CD14-positive monocyte (primary cell): ENCODE data around the gene TBCK. TPM values are rescaled to one million over a fixed set of nuclear protein-coding genes. Genes with fewer than 3 reads are reported as not detected.

Experiments used
- DNase-seq, 3 donors: peaks; one replicate each; pipeline ENCODE4 v3.0.0-alpha.2; 2011 to 2022
- H2AFZ ChIP-seq: 2 replicates; pipeline ENCODE4 v1.6.0; 2012; ENCODE audit warnings: mild to moderate bottlenecking, low read depth, low read length, inconsistent platforms; ENCODE audit not compliant: insufficient read depth, poor library complexity, severe bottlenecking
- H3K27ac ChIP-seq, 2 donors: 1 replicate in 1 of 2; 2 replicates in 1 of 2; pipeline ENCODE4 v1.5.1; 2012 to 2013; ENCODE audit warnings: low read length in 2 of 2, control low read depth in 1 of 2, inconsistent platforms in 1 of 2, low read depth in 1 of 2, mild to moderate bottlenecking in 1 of 2
- H3K27me3 ChIP-seq, 2 donors: one replicate each; pipeline versions ENCODE4 v1.6.0 to v1.6.1; 2011 to 2013; ENCODE audit warnings: low read length in 2 of 2; ENCODE audit not compliant: control insufficient read depth in 2 of 2, insufficient read depth in 2 of 2
- H3K36me3 ChIP-seq, 2 donors: replicated peaks in 1 of 2; 1 replicate in 1 of 2; 2 replicates in 1 of 2; pipeline versions ENCODE4 v1.5.1 to v1.6.1; 2012 to 2013; ENCODE audit warnings: low read length in 2 of 2, control low read depth in 1 of 2, inconsistent platforms in 1 of 2, mild to moderate bottlenecking in 1 of 2; ENCODE audit not compliant: insufficient read depth in 2 of 2, control insufficient read depth in 1 of 2
- H3K4me1 ChIP-seq, 2 donors: 1 replicate in 1 of 2; 2 replicates in 1 of 2; pipeline versions ENCODE4 v1.5.1 to v1.6.1; 2012 to 2013; ENCODE audit warnings: low read length in 2 of 2, control low read depth in 1 of 2, inconsistent platforms in 1 of 2, mild to moderate bottlenecking in 1 of 2, moderate library complexity in 1 of 2; ENCODE audit not compliant: insufficient read depth in 2 of 2, control insufficient read depth in 1 of 2
- H3K4me2 ChIP-seq: replicated peaks from 2 replicates; pipeline ENCODE3; 2012; ENCODE audit warnings: low read length, moderate library complexity, mild to moderate bottlenecking; ENCODE audit not compliant: poor library complexity, severe bottlenecking; ENCODE audit errors: extremely low read depth
- H3K4me3 ChIP-seq, 3 experiments: fragments of 200-600 bp in 1 of 3; sonication (generic) in 1 of 3; replicated peaks in 1 of 3; 1 replicate in 2 of 3; 2 replicates in 1 of 3; pipeline ENCODE4 v1.5.1; 2011 to 2013; ENCODE audit warnings: low read length in 3 of 3, mild to moderate bottlenecking in 3 of 3, control low read depth in 2 of 3, low read depth in 2 of 3, inconsistent platforms in 1 of 3, moderate library complexity in 1 of 3
- H3K79me2 ChIP-seq: 2 replicates; pipeline ENCODE4 v1.6.0; 2012; ENCODE audit warnings: mild to moderate bottlenecking, control low read depth, inconsistent platforms, low read length, moderate library complexity; ENCODE audit not compliant: insufficient read depth
- H3K9ac ChIP-seq: 2 replicates; pipeline ENCODE4 v1.6.0; 2017; ENCODE audit warnings: low read length, mild to moderate bottlenecking; ENCODE audit not compliant: insufficient read depth, poor library complexity, severe bottlenecking
- H3K9me3 ChIP-seq, 2 donors: replicated peaks in 1 of 2; 1 replicate in 1 of 2; 2 replicates in 1 of 2; pipeline versions ENCODE4 v1.5.1 to v1.6.1; 2012 to 2013; ENCODE audit warnings: low read length in 2 of 2, control low read depth in 1 of 2; ENCODE audit not compliant: control insufficient read depth in 1 of 2, insufficient read depth in 1 of 2
- H4K20me1 ChIP-seq: 2 replicates; pipeline ENCODE4 v1.6.0; 2012; ENCODE audit warnings: mild to moderate bottlenecking, low read length, control low read depth, moderate library complexity; ENCODE audit not compliant: insufficient read depth
- H3K27ac Mint-ChIP-seq, 7 donors: one replicate each; pipeline ENCODE4 v1.8.0; 2020; ENCODE audit warnings: mild to moderate bottlenecking in 7 of 7, mixed read lengths in 7 of 7, moderate library complexity in 6 of 7, inconsistent platforms in 2 of 7
- H3K27me3 Mint-ChIP-seq, 3 donors: one replicate each; pipeline ENCODE4 v1.8.0; 2021 to 2022; ENCODE audit warnings: low read depth in 3 of 3, mild to moderate bottlenecking in 3 of 3, mixed read lengths in 3 of 3, moderate library complexity in 3 of 3, inconsistent platforms in 1 of 3
- H3K36me3 Mint-ChIP-seq, 2 donors: one replicate each; pipeline ENCODE4 v1.8.0; 2020; ENCODE audit warnings: mixed read lengths in 2 of 2, inconsistent platforms in 1 of 2, mild to moderate bottlenecking in 1 of 2
- H3K4me1 Mint-ChIP-seq: one replicate; pipeline ENCODE4 v1.8.0; 2020; ENCODE audit warnings: mild to moderate bottlenecking, mixed read lengths
- H3K4me3 Mint-ChIP-seq, 2 donors: one replicate each; pipeline ENCODE4 v1.8.0; 2020; ENCODE audit warnings: mild to moderate bottlenecking in 2 of 2, mixed read lengths in 2 of 2, moderate library complexity in 1 of 2
- H3K9me3 Mint-ChIP-seq, 7 donors: one replicate each; pipeline ENCODE4 v1.8.0; 2020 to 2022; ENCODE audit warnings: mixed read lengths in 7 of 7, mild to moderate bottlenecking in 6 of 7, moderate library complexity in 6 of 7, inconsistent platforms in 2 of 7
- WGBS: methylation state at CpG from one replicate; pipeline ENCODE4 v1.1.5; 2013; ENCODE audit warnings: missing lambda C conversion rate; ENCODE audit not compliant: insufficient coverage; 5-methylcytosine and 5-hydroxymethylcytosine counted together
- intact Hi-C, 2 donors: fragments of 100-400 bp; cut with micrococcal nuclease; formaldehyde crosslinking; loops; one replicate each; pipeline versions ENCODE4 v1.15.0 to v1.15.1; 2023
- polyA plus RNA-seq, 3 donors: library from polyadenylated mRNA; depleted of rRNA in 1 of 3; unstranded in 2 of 3; stranded (reverse) in 1 of 3; fragments of 300-500 nt in 2 of 3; fragments of >200 nt in 1 of 3; fragmentation: Illumina TruSeq in 2 of 3; gene quantifications; 1 replicate in 2 of 3; 2 replicates in 1 of 3; pipeline ENCODE4 v1.2.3, GENCODE V29; 2012 to 2021
- TF ChIP-seq, protein P1 (sequence below): fragments of 200-600 bp; IDR thresholded peaks from one replicate; pipeline ENCODE4 v1.8.0; 2022; ENCODE audit warnings: antibody characterized with exemption, mild to moderate bottlenecking

TBCK gene
- polyA plus RNA-seq, 3 donors = 8.0 to 14.0 (median 12.5) TPM

GRCh38 chr4:106033469-106033868 lies 282.5 kb downstream of the TBCK start:
- no peak overlapping the region for H3K4me3 ChIP-seq
- Mint-ChIP-seq H3K4me1 (no peaks in the 10 kb centered on the region), H3K27me3 (peaks cover 0 to 2% (median 0%) of the 10 kb centered on the region in 3 donors)

DNA sequence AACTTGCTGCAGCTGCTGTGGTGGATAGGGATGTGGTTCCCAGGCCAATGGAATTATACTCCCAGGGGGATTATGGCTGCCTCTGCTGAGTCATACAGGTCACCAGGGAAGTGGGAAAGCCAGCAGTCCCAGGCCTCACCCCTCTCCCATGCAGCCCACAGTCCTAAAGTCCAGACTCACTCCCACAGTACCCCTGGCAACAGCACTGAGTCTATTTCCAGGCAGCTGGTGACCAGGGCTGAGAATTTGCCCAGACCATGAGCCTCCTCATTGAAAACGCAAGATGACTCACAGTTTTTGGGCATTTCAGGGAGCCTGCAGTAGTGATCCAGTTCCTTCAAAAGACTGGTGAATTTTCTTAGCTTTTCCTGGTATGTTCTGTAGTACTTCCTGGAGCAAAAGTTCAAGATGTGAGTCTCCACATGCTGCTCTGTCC lies 283.1 kb downstream of the TBCK start:
- Histone ChIP-seq H3K36me3 (no peaks in the 10 kb centered on the region), H3K4me3 (no peak overlapping the region), H2AFZ (no peak overlapping the region), H3K9ac (no peak overlapping the region), H3K79me2 (no peaks in the 10 kb centered on the region), H3K4me1 (no peaks in the 10 kb centered on the region), H3K27me3 (no peaks in the 10 kb centered on the region), H4K20me1 (no peaks in the 10 kb centered on the region), H3K27ac (no peak overlapping the region), H3K9me3 (peaks cover 3 to 6% of the 10 kb centered on the region in 2 donors), H3K4me2 (no peak overlapping the region)
- intact Hi-C loops = no loop called here
- Mint-ChIP-seq H3K4me3 (no peak overlapping the region), H3K36me3 (no peaks in the 10 kb centered on the region), H3K27me3 (peaks cover 0 to 2% (median 0%) of the 10 kb centered on the region in 3 donors), H3K9me3 (peaks cover 2 to 23% (median 10%) of the 10 kb centered on the region in 7 donors), H3K4me1 (no peaks in the 10 kb centered on the region), H3K27ac (no peak overlapping the region)
- 89% methylated on average over 1 of the region's 1 CpG for WGBS
- TF ChIP-seq, protein P1, sequence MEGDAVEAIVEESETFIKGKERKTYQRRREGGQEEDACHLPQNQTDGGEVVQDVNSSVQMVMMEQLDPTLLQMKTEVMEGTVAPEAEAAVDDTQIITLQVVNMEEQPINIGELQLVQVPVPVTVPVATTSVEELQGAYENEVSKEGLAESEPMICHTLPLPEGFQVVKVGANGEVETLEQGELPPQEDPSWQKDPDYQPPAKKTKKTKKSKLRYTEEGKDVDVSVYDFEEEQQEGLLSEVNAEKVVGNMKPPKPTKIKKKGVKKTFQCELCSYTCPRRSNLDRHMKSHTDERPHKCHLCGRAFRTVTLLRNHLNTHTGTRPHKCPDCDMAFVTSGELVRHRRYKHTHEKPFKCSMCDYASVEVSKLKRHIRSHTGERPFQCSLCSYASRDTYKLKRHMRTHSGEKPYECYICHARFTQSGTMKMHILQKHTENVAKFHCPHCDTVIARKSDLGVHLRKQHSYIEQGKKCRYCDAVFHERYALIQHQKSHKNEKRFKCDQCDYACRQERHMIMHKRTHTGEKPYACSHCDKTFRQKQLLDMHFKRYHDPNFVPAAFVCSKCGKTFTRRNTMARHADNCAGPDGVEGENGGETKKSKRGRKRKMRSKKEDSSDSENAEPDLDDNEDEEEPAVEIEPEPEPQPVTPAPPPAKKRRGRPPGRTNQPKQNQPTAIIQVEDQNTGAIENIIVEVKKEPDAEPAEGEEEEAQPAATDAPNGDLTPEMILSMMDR = no peak
- DNase-seq = no peak

More at GRCh38 chr4:106033469-106033868, 282.5 kb downstream of the TBCK start:
- H3K9me3 ChIP-seq = peaks cover 3 to 6% of the 10 kb centered on the region in 2 donors
- intact Hi-C loops = no loop called here
- no peaks in the 10 kb centered on the region for H3K79me2 ChIP-seq
- H3K4me3 Mint-ChIP-seq = no peak overlapping the region
- no peaks in the 10 kb centered on the region for H3K4me1 ChIP-seq
- DNase-seq = no peak
- no peak overlapping the region for H3K4me2 ChIP-seq
- no peak overlapping the region for H3K27ac ChIP-seq
- TF ChIP-seq, protein P1 = no peak
- H3K27me3 ChIP-seq = no peaks in the 10 kb centered on the region
- no peaks in the 10 kb centered on the region for H4K20me1 ChIP-seq
- H3K27ac Mint-ChIP-seq = no peak overlapping the region
- H2AFZ ChIP-seq = no peak overlapping the region
- no peaks in the 10 kb centered on the region for H3K36me3 ChIP-seq
- H3K36me3 Mint-ChIP-seq = no peaks in the 10 kb centered on the region
- no peak overlapping the region for H3K9ac ChIP-seq
- peaks cover 2 to 23% (median 6%) of the 10 kb centered on the region in 7 donors for H3K9me3 Mint-ChIP-seq
